ENCODE data around the gene ESAM. TPM values are rescaled to one million over a fixed set of nuclear protein-coding genes. Genes with fewer than 3 reads are reported as not detected.

Gene ESAM
- total RNA-seq, 1 donor from 2014 or later, result 9.9 TPM

DNA sequence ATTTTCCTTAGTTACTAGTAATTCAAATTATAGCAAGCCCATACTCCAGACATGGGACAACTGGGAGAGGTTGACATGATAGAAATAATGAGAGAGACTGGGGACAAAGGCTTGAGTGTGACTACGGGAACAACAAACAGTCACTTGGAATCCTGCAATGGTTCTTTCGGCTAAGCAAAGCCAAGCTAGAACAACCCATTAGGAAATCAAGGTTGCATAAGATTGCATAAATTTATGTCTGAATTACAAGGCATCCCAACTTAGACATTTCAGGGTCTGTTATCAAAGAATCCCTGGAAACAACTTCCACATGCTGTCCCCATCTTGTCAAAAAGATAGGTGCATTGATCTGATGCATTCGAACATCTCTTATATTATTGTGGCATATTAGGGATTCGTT is 32.5 kb downstream of the ESAM start:
- H3K4me3 ChIP-seq (ENCODE audit: low read depth, low read length), result no peak overlapping the region
- DNase-seq (ENCODE audit: low read depth), result no peak
- TF ChIP-seq, protein P1, sequence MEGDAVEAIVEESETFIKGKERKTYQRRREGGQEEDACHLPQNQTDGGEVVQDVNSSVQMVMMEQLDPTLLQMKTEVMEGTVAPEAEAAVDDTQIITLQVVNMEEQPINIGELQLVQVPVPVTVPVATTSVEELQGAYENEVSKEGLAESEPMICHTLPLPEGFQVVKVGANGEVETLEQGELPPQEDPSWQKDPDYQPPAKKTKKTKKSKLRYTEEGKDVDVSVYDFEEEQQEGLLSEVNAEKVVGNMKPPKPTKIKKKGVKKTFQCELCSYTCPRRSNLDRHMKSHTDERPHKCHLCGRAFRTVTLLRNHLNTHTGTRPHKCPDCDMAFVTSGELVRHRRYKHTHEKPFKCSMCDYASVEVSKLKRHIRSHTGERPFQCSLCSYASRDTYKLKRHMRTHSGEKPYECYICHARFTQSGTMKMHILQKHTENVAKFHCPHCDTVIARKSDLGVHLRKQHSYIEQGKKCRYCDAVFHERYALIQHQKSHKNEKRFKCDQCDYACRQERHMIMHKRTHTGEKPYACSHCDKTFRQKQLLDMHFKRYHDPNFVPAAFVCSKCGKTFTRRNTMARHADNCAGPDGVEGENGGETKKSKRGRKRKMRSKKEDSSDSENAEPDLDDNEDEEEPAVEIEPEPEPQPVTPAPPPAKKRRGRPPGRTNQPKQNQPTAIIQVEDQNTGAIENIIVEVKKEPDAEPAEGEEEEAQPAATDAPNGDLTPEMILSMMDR (conservative IDR thresholded peaks at IDR 0.05; ENCODE audit: low read depth, low read length), result no peak

DNA sequence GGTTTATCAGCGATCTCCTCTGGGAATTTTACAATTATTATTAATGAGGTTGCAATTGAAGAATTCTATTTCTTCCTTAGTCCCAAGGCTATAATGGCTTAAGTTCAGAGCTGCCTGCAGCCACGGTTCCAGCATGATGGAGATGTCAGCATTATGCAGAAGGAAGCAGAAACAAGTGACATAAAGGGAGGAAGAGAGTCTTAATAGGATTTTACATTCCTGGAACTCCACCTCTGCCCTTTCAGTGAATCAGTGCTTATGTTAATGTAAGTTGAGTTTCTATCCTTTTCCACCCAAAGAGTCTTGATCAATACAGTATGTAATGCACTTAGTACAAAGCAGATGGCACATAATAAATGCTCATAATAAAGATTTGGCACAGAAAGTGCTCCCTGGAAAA is 34.0 kb downstream of the ESAM start:
- TF ChIP-seq, protein P1 (conservative IDR thresholded peaks at IDR 0.05; ENCODE audit: low read depth, low read length), result no peak
- no peak for DNase-seq (ENCODE audit: low read depth)
- H3K4me3 ChIP-seq (ENCODE audit: low read depth, low read length), result no peak overlapping the region

DNA sequence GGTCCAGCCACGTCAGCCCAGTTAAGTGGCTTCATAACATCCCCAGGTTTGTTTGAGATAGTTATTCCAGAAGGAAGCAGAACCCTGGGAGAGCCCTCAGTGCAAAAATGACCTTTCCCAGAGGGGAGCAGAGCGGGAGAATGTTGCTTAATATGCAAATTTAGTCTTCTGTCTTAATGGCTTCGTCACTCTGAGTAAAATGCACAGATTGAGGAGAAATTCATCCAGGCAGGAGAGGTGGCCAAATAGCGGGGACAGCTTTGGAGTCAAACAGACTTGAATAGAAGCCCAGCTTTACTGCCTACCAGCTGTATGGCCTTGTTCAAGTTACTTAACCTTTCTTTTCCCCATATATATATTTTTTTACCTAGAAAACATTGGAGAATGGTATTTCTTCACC is 34.6 kb downstream of the ESAM start:
- no peak overlapping the region for H3K4me3 ChIP-seq (ENCODE audit: low read depth, low read length)
- TF ChIP-seq, protein P1 (conservative IDR thresholded peaks at IDR 0.05; ENCODE audit: low read depth, low read length), result no peak
- no peak for DNase-seq (ENCODE audit: low read depth)

DNA sequence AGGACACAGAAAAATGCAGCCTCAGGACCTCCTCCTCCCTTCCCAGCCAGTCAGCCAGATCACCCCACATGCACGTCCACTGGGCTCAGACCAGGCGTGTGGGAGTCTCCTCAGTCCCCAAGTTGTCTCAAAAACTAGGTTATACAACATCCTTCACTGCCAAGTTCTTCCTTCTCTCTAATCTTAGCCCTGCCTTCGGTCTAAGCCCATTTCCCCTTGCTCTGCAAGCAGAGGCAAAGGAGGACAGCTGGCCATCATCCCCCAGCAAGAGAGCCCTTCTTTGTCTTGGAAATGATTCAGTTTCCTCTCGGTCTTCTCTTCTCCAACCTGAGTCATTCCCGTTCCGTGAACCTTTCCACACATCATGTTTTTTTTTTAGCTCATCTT is 36.4 kb downstream of the ESAM start:
- TF ChIP-seq, protein P1 (conservative IDR thresholded peaks at IDR 0.05; ENCODE audit: low read depth, low read length), result no peak

DNA sequence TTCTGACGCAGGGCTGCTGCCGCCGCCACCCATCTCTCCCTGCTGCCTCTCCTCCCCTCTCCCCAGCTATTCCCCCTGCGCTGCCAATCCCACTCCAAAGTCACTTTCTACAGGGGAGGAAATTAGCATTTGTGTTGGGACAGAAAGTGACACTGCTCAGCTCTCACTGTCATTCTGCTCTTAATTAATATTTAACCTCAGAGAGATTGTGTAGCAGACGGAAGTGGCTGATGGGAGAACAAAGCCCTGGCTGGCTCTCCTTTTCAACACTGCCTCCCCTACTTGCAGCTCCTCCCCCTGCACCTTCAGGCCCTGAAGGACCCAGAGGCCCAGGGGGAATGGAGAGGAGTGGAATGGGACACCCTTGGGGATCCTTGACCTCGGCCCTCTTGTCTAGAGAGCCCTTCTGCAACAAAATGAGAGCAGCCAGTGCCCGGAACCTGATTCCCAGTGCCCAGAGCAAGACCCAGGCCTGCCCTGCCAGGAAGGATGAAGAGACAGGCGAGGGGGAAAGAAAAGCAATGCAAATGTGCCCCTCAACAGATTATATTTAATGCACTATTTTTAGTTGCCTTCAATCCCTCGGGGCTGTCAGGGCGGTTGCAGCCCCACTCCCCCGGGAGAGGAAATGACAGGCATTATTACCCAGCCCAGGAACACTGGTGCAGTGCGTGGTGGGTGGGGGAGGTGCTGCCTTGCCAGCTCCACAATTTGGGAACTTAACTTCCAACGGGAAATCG is 36.9 kb downstream of the ESAM start:
- DNase-seq (ENCODE audit: low read depth), result no peak
- TF ChIP-seq, protein P1 (conservative IDR thresholded peaks at IDR 0.05; ENCODE audit: low read depth, low read length), result no peak
- H3K4me3 ChIP-seq (ENCODE audit: low read depth, low read length), result no peak overlapping the region

More for the DNA sequence above, 36.4 kb downstream of the ESAM start:
- DNase-seq (ENCODE audit: low read depth), result no peak
- no peak overlapping the region for H3K4me3 ChIP-seq (ENCODE audit: low read depth, low read length)

DNA sequence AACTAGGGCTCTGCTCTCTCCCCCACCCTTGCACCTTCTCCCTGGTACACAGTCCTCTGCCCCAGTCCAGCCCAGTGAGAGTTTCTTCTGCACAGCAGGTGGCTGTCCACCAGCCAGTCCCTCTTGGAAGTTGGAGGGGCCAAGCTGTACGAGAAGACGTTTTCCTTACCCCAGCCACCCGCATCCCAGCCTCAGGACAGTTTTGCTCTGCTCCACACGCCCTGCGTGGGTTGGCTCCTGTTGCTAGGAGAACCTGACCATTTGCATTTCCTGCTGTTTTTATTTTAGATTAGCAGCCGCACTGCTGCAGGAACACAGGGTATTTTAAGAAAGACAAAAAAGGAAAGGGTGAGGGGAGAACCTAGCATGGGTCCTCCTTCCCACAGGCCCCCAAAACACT is 39.9 kb downstream of the ESAM start:
- DNase-seq (ENCODE audit: low read depth), result no peak
- TF ChIP-seq, protein P1 (conservative IDR thresholded peaks at IDR 0.05; ENCODE audit: low read depth, low read length), result no peak
- no peak overlapping the region for H3K4me3 ChIP-seq (ENCODE audit: low read depth, low read length)

DNA sequence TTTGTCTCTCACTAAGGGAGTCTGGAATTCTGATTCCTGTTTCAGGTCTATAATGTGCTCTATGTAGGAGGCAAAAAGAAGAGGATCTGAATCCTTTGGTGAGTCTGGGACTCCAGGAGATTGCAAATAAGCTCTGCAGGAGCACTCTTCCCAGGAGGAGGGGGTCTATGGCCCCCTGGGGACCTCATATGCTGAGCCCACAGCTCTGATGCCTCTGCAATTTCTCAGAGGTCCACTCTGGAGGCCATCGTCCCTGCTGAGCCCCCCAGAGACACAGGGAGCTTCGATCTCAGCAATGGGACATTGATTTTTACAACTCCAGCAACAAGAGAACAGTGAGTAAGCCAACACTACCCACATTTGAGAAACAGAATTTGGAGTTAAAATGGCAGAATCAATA is 42.6 kb downstream of the ESAM start:
- no peak for DNase-seq (ENCODE audit: low read depth)
- no peak overlapping the region for H3K4me3 ChIP-seq (ENCODE audit: low read depth, low read length)
- TF ChIP-seq, protein P1 (conservative IDR thresholded peaks at IDR 0.05; ENCODE audit: low read depth, low read length), result no peak

Data from epithelial cell of proximal tubule (primary cell).